ENCODE measurements around the gene DDX39A.
A peak's percentile ranks its signal among the peaks of the same experiment; 100 is the strongest.

Gene DDX39A

GRCh38 chr19:14383661-14384555 lies 35.2 kb downstream of the DDX39A start:
- intact Hi-C loops (cut with DNase I; ENCODE audit: low total_unique reads), result no loop called here
- Histone ChIP-seq H3K4me1 (peaks cover 0 to 67% (median 41%) of the 10 kb centered on the region in 4 donors), H3K9me3 (no peaks in the 10 kb centered on the region), H3K27ac (peak overlapping the region; percentile 89 to 94), H3K36me3 (peaks cover 3 to 10% (median 5%) of the 10 kb centered on the region in 3 donors), H3K4me3 (peak overlapping the region; percentile 68 to 79), H3K27me3 (no peaks in the 10 kb centered on the region)
- peak; percentile 56 to 79 for DNase-seq
- TF ChIP-seq, protein P1, sequence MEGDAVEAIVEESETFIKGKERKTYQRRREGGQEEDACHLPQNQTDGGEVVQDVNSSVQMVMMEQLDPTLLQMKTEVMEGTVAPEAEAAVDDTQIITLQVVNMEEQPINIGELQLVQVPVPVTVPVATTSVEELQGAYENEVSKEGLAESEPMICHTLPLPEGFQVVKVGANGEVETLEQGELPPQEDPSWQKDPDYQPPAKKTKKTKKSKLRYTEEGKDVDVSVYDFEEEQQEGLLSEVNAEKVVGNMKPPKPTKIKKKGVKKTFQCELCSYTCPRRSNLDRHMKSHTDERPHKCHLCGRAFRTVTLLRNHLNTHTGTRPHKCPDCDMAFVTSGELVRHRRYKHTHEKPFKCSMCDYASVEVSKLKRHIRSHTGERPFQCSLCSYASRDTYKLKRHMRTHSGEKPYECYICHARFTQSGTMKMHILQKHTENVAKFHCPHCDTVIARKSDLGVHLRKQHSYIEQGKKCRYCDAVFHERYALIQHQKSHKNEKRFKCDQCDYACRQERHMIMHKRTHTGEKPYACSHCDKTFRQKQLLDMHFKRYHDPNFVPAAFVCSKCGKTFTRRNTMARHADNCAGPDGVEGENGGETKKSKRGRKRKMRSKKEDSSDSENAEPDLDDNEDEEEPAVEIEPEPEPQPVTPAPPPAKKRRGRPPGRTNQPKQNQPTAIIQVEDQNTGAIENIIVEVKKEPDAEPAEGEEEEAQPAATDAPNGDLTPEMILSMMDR (IDR thresholded peaks at IDR 0.05), result no peak

DNA sequence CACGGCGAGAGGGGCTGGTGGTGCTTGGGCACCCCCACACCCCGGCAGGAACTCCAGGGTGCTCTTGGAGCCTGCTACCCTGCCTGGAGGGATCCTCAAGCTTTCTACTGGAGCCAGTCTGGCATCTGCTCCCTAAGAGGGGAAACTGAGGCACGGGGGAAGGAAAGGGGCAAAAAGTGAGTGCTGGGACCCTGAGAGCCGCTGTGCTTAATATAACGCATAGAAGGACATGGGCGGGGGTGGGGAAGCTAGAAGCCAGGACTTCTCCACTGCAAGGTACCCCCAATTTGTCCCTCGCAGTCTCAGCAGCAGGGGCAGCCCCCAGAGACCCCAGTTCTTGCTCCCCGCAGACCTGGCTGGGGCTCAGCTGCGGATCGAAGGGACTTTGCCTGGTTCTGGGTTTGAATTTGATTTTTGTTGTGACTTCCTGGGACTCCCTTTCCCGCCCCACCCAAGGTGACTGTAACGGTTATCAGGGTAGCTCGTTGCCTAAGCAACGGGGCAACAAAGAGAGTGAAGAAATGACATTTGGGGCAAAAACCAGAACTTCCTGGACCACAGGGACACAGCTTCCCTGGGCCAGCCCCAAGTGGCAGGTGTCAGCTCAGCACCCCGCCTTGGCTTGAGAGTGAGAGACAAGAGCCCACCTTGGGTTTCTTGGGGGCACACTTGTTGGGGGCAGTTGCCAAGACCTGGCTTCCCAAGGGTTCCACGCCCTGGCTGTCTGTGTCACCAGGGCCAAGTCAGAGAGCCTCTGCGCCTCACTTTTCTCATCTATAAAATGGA lies 37.3 kb downstream of the DDX39A start:
- TF ChIP-seq, protein P1 (IDR thresholded peaks at IDR 0.05), result no peak
- peaks cover 0 to 79% (median 47%) of the 10 kb centered on the region in 4 donors for H3K4me1 ChIP-seq
- H3K4me3 ChIP-seq, result peak overlapping the region; percentile 68 to 79
- H3K27ac ChIP-seq, result peak overlapping the region; percentile 89 to 94
- H3K9me3 ChIP-seq, result no peaks in the 10 kb centered on the region
- H3K36me3 ChIP-seq, result peaks cover 0 to 2% (median 0%) of the 10 kb centered on the region in 3 donors
- intact Hi-C loops (cut with DNase I; ENCODE audit: low total_unique reads), result no loop called here
- DNase-seq, result peak; percentile 62 to 76
- H3K27me3 ChIP-seq, result no peaks in the 10 kb centered on the region

DNA sequence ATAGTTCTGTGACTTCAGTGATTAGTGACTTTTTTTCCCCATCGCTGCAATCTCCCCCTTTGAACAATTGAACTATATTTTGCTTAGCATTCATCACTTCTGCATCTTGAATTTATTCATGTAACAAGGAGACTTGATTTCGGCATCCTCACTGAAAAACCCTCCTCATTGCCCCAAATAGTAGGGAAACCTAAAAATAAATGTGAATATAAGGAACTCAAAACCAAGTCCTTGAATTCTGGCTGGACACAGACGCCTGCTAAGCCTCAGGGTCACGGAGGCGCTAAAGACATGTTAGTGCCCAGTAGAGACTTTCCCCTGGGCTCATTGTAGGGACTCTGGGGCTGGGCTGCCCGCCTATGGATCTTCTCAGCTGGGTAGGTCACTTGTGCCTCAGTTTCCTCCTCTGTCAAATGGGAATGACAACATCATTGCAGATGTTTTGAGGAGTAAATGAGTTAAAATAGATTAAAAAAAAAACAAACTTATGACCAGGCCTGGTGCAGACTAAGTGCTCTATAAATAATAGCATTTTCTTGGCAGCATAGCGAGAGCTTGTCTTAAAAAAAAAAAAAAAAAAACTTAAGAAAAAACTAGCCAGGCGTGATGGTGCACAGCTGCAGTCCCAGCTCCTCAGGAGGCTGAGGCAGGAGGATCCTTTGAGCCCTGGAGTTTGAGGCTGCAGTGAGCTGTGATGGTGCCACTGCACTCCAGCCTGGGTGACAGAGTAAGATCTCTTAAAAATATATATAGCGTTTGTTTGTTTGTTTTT lies 39.7 kb downstream of the DDX39A start:
- TF ChIP-seq, protein P1 (IDR thresholded peaks at IDR 0.05), result no peak

DNA sequence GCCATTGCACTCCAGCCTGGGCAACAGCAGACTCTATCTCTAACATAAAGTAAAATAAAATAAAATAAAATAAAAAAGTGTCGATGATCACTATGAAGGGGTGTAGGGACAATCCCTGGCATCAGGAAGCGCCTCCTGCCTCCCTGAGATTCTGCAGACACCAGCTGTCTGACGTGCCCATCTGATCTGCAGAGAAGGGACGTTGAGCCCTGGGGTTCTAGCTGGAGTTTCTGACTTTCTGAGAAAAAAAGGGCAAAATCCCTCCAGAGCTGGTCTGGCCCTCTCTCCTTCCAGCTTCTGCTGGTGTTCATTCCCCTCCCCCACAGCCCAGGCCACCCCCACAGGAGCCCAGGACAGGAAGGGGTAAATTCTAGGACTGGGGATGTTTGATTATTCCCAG lies 40.3 kb downstream of the DDX39A start:
- peak overlapping the region; percentile 89 to 94 for H3K27ac ChIP-seq
- TF ChIP-seq, protein P1 (IDR thresholded peaks at IDR 0.05), result no peak
- H3K4me3 ChIP-seq, result no peak overlapping the region
- no peaks in the 10 kb centered on the region for H3K36me3 ChIP-seq
- H3K27me3 ChIP-seq, result no peaks in the 10 kb centered on the region
- no peak for DNase-seq
- intact Hi-C loops (cut with DNase I; ENCODE audit: low total_unique reads), result no loop called here
- H3K4me1 ChIP-seq, result peaks cover 5 to 83% (median 56%) of the 10 kb centered on the region in 4 donors
- H3K9me3 ChIP-seq, result no peaks in the 10 kb centered on the region

More for the DNA sequence above, 39.7 kb downstream of the DDX39A start:
- no peak overlapping the region for H3K4me3 ChIP-seq
- peaks cover 5 to 85% (median 61%) of the 10 kb centered on the region in 4 donors for H3K4me1 ChIP-seq
- no peaks in the 10 kb centered on the region for H3K36me3 ChIP-seq
- peak overlapping the region; percentile 89 to 94 for H3K27ac ChIP-seq
- no peaks in the 10 kb centered on the region for H3K27me3 ChIP-seq
- no peaks in the 10 kb centered on the region for H3K9me3 ChIP-seq
- intact Hi-C loops (cut with DNase I; ENCODE audit: low total_unique reads), result no loop called here
- DNase-seq, result no peak

DNA sequence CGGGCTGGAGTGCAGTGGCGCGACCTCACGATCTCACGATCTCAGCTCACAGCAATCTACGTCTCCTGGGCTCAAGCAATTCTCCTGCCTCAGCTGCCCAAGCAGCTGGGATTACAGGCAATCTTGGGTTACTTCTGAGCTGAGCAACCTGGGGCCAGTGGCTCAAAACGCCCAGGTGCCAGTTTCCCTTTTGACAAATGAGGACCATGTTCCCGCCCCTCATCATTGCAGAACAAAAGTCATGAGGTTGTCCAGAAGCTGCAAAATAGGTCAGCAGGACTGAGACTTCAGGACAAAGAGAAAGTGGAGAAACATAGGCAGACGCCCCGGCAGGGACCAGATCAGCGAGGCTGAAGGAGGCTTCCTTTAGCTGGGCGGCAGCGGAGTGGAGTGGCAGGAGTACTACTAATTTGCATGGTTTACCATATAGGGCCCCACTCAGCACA lies 41.2 kb downstream of the DDX39A start:
- H3K27me3 ChIP-seq, result no peaks in the 10 kb centered on the region
- H3K27ac ChIP-seq, result peak overlapping the region; percentile 89 to 94
- peaks cover 5 to 73% (median 47%) of the 10 kb centered on the region in 4 donors for H3K4me1 ChIP-seq
- intact Hi-C loops (cut with DNase I; ENCODE audit: low total_unique reads), result no loop called here
- peak overlapping the region; percentile 27 to 29 for H3K4me3 ChIP-seq
- no peaks in the 10 kb centered on the region for H3K9me3 ChIP-seq
- TF ChIP-seq, protein P1 (IDR thresholded peaks at IDR 0.05), result no peak
- no peak for DNase-seq
- no peaks in the 10 kb centered on the region for H3K36me3 ChIP-seq
